Stimulated activated CD4-positive, alpha-beta T cell treated with anti-CD3 and anti-CD28 coated beads, Interleukin-4, amount 100 ng/mL, for 48 hours (primary cell): ENCODE data around the gene CSF1R.
"Not testable (repeated sequence)": the region's sequence is repeated elsewhere in the genome, so short reads cannot be mapped to it uniquely, and the experiment has no call there.

Source experiments
- DNase-seq, 2 donors: peaks; one replicate each; pipeline ENCODE4 v3.0.0-alpha.2; 2020; ENCODE audit warnings: low read depth in 2 of 2

The CSF1R gene

GRCh38 chr5:150103678-150104549 lies 17.6 kb upstream of the CSF1R start:
- DNase-seq = no peak

- DNase-seq = no peak
Measured at GRCh38 chr5:150101023-150101422, 14.7 kb upstream of the CSF1R start.

GRCh38 chr5:150097152-150097551 lies 10.8 kb upstream of the CSF1R start:
- no peak for DNase-seq

- DNase-seq = no peak
Measured at GRCh38 chr5:150092159-150092787, 5.9 kb upstream of the CSF1R start.

GRCh38 chr5:150085191-150085912 lies 1.0 kb downstream of the CSF1R start:
- DNase-seq = no peak

GRCh38 chr5:150084754-150085153 lies 1.6 kb downstream of the CSF1R start:
- not testable (repeated sequence) for DNase-seq

GRCh38 chr5:150082889-150083288 lies 3.5 kb downstream of the CSF1R start:
- DNase-seq = no peak

- DNase-seq = no peak
Measured at GRCh38 chr5:150082374-150082773, 4.0 kb downstream of the CSF1R start.

GRCh38 chr5:150081541-150082283 lies 4.6 kb downstream of the CSF1R start:
- no peak for DNase-seq

GRCh38 chr5:150080696-150081435 lies 5.5 kb downstream of the CSF1R start:
- DNase-seq = no peak

- DNase-seq = no peak
Measured at GRCh38 chr5:150079909-150080461, 6.4 kb downstream of the CSF1R start.

- DNase-seq = no peak
Measured at GRCh38 chr5:150078802-150079689, 7.3 kb downstream of the CSF1R start.

- no peak for DNase-seq
Measured at GRCh38 chr5:150077996-150078801, 8.2 kb downstream of the CSF1R start.

GRCh38 chr5:150077060-150077459 lies 9.3 kb downstream of the CSF1R start:
- no peak for DNase-seq

GRCh38 chr5:150075806-150076205 lies 10.5 kb downstream of the CSF1R start:
- no peak for DNase-seq

GRCh38 chr5:150075233-150075632 lies 11.1 kb downstream of the CSF1R start:
- DNase-seq = no peak

- no peak for DNase-seq
Measured at GRCh38 chr5:150073677-150074076, 12.7 kb downstream of the CSF1R start.

GRCh38 chr5:150073086-150073625 lies 13.2 kb downstream of the CSF1R start:
- no peak for DNase-seq

GRCh38 chr5:150070821-150071220 lies 15.5 kb downstream of the CSF1R start:
- DNase-seq = no peak
